ENCODE results near the gene ZNF260.
"Not testable (repeated sequence)": the region's sequence is repeated elsewhere in the genome, so short reads cannot be mapped to it uniquely, and the experiment has no call there.

Gene ZNF260

DNA sequence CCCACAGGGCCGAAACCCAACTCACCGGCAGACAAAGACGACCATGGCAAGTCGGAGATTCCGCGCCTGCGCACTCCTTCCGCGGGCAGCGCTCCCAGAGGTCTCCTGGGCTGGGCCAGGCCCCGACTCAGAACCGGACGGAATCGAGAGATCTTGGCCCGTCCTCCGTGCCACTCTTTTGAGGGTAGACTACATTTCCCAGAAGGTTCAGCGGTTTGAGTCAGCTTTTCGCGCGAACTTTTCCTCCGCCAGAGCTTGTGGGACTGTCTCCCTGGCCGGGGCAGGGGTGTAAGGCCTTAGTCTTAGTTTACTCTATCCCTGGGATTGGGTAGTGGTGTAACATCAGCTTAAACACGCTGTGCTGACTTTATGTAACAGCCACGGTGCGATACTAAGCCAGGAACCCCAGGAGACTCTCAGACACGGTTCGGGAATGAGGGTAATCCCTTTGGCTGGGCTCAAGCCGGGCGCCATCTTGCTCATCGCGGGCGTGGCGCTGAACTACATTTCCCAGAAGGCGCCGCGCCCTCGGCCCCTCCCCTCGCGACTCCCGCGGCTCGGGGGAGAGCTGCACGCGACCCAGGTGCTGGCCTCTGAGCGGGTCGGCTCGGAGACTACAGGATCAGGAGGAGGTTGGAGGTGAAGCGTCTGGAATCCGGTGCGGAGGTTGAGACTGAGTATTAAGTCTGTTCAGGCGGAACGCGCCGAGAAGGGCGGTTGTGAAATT, at the start of gene ZNF260:
ZNF260 (minus strand) TSS at position 78 of the 727 bp plus-strand sequence. CDS start 13,033 bp downstream, outside the sequence.
- peak; percentile 94 for DNase-seq (ENCODE audit: low spot score)

DNA sequence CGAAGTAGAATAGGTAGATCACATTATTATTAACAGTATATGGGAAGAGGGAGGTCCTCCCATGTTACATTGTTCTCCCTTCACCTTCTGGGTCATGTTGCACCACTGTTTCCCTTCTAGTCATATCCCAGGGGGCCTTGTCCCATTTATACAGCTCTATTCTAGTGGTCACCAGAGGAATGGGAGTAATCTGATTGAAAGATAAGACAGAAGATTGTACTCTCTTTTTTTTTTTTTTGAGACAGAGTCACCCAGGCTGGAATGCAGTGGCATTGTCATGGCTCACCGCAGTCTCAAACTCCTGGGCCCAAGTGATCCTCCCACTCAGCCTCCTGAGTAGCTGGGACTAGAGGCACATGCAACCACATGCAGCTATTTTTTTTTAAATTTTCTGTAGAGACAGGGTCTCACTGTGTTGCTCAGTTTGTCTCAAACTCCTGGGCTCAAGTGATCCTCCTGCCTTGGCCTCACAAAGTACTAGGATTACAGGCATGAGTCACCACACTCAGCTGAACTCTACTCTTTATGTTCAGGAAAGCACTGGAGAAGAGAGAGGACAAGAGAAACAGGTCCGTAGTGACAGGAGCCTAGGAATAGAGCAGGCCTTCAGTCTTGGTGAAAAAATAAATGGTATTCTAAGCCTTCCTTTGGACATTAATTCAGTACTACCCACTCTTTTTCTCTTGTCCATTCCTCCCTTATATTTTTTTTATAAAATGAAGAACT, 49.4 kb upstream of the ZNF260 start:
- no peak for DNase-seq (ENCODE audit: low spot score)

DNA sequence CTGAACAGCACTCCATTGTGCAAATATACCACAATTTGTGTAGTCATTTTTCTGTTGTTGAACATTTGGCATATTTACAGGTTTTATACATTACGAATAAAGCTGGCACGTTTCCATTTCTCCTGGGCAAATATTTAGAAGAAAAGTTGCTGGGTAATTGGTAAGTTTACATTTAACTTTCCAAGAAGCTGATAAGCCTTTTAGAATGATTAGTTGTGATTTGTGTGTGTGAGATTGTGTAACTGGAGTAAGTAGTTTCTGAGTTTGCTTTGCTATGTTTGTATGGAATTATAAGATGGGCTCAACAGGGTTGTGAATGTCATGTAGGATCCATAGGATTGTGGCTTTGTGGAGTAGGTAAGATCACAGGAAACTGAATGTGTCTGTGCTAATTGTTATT, 46.7 kb upstream of the ZNF260 start:
- DNase-seq (ENCODE audit: low spot score), result no peak

DNA sequence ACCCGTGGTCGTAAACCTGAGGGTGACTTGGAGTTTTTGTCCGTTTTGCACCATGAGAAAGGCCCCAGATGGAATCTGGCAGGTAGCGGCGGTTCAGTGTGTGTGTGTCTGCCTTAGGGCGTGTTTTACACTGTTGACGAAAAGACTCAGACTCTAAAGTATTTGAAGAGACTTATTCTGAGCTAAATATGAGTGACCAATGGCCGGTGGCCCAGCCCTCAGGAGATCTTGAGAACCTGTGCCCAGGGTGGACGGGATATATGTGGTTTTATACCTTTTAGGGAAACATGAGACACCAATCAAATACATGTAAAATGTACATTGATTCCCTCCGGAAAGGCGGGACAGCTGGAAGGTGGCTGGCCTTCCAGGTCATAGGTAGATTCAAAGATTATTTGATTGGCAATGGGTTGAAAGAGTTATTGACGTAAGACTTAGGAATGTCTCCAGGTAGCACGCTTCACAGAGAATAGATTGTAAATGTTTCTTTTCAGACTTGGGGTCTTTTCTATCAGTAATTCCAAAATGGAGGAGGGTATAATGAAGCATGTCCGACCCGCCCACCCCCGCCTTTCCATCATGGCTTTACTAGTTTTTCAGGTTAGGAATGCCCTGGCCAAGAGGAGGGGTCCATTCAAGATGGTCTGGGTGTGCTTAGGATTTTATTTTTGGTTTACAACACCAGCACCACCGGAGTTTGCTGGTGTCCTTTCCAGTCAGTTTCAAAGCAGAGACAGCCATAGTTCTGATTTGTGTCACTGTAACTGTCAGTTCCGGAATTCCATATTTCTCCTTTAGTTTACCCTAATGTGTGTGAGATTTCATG, 46.0 kb upstream of the ZNF260 start:
- DNase-seq (ENCODE audit: low spot score), result no peak

DNA sequence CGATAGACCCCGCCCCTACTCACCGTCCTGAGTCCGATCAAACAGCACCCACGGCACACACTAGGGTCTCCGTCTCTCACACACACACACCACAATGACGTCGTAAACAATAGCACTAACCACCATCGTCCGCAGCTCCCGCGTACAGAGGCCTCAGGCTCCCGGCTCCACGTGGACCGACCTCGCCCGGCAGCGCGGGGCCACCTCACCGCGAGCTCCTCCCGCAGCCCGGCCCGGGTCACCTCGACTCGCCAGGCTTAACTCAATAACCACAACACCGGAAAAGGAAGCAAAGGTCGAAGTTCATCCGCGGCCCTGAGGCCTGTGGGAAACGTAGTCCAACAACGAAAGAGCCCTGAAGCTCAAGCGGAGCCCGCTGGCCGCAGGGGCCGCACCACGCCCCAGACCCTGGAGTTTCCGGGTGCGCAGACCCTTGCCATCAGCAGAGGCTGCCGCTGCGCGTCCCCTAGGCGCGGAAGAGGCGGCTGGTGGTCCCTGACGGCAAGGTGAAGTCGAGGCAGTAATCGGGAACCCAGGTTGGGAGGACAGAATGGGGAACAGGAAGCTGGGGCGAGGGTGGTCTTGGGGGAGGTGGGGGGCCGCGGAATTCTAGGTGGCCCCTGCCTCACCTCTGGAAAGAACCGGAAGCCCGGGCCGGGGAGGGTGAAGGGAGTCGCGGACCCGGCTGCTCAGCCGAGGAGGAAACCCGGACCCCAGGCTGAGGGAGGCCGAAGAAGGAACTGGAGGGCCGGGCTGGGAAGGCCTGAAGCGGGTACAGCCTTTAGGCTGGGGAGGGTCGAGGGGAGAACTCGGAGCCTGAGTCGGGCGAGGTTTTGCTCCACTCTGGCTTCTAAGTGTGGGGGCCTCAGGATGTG, 45.2 kb upstream of the ZNF260 start, which contains the start of gene ZNF529:
ZNF529 (minus strand) TSS at position 273 of the 875 bp plus-strand sequence. CDS start 946 bp downstream, outside the sequence.
- peak; percentile 78 for DNase-seq (ENCODE audit: low spot score)

DNA sequence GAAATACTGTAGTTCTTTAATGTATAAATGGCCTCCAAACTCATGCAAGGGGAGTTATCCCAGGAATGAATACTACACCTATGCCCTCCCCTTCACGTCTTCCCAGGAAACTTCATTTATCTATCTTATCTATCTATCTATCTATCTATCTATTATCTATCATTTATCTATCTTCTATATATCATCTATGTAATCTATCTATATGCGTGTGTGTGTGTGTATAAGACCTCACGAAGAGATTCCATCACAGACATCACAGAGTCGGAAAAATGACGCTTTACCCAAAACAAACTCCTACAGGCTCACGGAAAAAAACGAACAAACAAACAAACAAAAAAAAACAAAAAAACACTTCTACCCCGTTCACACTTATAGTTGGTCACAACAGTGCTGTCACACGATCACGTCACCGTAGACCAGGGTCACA, 44.5 kb upstream of the ZNF260 start:
- DNase-seq (ENCODE audit: low spot score), result no peak

DNA sequence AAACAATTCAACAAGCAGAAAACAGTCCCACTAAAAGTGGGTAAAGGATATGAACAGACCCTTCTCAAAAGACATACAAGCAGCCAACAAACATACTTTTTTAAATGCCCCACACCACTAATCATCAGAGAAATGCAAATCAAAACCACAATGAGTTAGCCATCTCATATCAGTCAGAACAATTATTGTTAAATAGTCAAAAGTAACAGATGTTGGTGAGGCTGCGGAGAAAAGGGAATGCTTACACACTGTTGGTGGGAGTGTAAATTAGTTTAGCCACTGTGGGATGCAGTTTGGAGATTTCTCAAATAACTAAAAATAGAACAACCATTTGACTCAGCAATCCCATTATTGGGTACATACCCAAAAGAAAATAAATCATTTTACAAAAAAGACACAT, 36.3 kb upstream of the ZNF260 start:
- no peak for DNase-seq (ENCODE audit: low spot score)

DNA sequence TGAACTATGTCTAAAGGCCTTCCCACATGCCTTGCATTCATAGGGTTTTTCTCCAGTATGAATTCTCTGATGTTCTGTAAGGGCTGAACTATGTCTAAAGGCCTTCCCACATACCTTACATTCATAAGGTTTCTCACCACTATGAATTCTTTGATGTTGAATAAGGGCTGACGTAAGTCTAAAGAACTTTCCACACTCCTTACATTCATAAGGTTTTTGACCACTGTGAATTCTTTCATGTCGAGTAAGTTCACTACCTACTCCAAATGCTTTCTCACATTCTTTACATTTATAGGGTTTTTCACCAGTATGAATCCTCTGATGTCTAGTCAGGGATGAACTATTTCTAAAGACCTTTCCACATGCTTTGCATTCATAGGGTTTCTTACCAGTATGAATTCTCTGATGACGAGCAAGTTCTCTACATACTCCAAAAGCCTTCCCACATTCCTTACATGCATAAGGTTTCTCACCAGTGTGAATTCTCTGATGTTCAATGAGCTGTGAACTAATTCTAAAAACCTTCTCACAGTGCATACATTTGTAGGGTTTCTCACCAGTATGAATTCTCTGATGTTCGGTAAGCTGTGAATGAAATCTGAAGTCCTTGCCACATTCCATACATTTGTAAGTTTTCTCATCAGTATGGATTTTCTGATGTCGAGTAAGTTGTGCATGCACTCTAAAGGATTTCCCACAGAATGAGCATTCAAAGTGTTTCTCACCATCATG, 19.1 kb upstream of the ZNF260 start:
- DNase-seq (ENCODE audit: low spot score), result no peak

DNA sequence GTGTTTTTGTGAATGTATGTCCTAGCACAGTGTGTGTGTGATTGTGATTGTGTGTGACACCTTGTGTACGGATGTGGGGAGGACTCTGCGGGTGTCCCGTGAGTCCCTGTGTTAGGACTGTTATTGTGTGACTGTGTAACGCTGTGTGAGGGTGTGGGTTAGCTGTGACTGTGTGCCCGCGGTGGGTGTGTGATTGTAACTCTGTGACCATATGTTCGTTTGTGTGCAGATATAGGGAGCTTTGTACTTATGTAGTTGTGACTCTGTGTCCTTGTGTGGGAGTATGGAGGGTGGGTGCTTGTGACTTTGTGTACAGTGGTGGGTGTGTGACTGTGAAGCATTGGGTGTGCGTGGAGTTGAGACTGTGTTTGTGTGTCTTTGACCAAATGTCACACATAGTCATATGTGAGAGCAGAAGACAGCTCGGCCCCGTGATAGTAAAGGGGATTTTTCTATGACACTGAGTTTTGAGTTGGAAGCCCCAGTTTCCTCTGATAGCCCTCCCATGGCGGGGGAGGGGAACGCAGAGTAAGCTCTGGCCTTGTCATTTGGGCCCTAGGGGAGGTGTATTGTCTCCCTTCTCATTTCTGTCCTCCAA, 949 bp upstream of the ZNF260 start:
- no peak for DNase-seq (ENCODE audit: low spot score)

DNA sequence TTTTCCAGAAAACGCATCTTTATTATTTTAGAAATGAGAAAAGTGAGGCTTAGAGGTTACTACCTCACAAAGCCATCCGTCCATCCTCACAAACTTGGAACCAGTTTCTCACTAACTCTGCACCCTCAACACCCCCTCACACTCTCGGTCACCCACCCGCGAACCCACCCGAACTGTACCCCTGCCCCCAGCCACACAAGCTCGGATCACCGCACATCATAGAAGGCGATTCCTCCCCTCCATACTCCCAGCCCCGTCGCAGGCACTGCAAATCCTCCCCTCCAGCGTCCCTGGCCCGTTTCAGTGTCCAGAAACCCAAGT, 238 bp downstream of the ZNF260 start:
- DNase-seq (ENCODE audit: low spot score), result no peak

DNA sequence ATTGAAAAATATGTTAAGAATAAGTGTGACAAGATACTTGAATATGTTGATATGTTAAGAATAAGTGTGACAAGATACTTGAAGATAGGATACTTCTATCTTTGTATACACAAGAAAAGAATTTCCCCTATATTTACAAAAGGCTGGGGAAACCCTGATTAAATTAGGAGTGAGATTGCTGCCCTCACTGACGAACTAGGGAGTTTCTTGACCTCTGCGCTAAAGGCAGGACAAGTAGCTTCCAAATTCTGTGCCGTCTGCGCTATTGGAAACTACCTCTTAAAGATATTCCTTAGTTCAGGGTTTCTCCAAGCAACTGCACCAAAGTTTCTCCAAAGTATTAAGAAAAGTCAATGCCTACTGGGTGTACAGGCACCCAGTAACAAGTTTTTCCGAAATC, 730 bp downstream of the ZNF260 start:
- DNase-seq (ENCODE audit: low spot score), result no peak

DNA sequence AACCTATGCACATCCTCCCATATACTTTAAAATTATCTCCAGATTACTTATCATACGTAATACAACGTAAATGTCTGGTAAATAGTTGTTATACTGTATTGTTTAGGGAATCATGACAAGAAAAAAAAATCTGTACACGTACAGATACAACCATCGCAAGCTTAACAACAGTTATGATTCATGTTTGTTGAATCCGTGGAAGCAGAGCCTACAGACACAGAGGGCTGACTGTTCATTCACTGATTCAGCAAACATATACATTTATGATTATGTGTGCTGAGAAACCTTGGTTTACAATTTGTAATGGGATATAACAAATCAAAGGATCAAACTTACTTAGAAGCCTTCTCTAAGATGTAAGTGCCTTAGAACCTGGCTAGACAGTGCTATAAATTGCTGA, 1.5 kb downstream of the ZNF260 start:
- DNase-seq (ENCODE audit: low spot score), result no peak

DNA sequence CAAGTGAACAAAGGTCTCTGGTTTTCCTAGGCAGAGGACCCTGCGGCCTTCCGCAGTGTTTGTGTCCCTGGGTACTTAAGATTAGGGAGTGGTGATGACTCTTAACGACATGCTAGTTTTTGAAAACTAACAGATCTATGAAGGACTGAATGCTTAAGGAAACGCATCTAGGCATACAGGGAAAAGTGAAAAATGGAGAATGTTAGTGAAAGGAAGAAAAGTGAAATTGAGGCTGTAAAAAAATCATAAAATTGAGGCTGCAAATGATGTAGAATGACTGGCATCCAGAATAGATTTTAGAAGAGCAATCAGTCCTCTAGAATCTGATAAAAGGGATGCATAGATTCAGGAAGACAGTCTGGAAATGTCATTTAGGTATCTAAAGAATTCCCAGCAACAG, 3.5 kb downstream of the ZNF260 start:
- no peak for DNase-seq (ENCODE audit: low spot score)

DNA sequence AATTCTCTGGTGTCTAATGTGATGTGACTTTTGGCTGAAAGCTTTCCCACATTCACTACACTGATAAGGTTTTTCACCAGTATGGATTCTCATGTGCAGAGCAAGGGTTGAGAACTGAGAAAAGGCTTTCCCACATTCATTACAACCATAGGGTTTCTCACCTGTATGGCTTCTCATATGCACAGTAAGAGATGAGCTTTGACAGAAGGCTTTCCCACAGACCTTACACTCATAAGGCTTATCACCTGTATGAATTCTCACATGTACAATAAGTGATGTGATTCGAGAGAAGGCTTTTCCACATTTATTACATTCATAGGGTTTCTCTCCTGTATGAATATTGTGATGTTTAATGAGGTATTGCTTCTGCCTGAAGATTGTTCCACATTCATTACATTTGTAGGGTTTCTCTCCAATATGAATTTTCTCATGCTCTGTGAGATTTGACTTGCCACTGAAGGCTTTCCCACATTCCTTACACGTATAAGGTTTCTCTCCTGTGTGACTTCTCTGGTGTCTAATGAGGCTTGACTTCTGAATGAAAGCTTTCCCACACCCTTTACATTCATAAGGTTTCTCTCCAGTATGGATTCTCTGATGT, 14.0 kb downstream of the ZNF260 start:
- no peak for DNase-seq (ENCODE audit: low spot score)

DNA sequence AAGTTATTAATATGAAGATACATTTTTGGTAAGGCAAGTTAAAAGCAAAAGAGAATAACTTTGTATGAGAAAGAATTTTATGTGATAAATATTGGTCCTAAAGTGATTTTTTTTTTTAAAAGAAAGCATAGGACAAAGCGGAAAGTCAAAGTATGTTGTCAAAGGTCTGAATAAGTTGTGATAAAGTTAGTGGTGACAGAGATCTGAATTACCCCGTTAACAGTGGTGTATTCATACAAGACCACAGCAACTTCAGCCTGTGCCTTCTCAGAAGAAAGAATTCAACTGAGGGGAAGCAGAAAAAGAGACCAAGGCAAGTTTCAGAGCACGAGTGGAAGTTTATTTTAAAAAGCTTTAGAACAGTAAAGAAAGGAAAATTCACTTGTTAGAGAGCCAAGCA, 19.7 kb downstream of the ZNF260 start:
- no peak for DNase-seq (ENCODE audit: low spot score)

DNA sequence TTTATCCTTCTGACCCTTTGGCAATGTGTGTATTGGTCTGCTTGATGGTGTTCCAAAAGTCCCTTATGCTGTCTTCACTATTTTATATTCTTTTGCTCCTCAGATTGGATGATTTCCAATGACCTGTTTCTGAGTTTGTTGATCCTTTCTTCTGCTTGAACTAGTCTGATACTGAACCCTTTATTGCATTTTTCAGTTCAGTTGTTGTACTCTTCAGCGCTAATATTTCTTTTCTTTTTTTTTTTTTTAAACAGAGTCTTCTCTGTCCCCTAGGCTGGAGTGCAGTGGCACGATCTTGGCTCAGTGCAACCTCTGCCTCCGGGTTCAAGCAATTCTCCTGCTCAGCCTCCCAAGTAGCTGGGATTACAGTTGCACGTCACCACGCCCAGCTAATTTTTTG, 26.1 kb downstream of the ZNF260 start:
- DNase-seq (ENCODE audit: low spot score), result no peak

DNA sequence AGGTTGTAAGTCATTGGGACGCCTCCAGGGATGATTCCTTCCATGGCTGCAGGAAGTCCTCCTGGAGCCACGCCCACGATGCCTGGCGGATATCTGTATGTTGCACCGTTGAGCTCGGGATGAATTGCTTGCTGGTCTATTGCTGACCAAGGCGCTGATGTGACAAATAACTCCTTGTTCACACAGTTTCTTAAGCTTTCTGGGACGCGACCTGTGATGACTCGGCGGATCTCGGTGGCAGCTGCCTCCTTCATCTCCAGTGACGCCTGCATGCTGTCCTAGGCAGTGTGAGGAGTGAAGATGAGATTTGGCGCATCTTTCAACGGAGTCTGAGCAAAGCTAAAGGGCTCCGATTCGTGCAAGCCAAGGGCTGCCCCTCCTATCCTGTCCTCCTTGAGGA, 31.1 kb downstream of the ZNF260 start:
- no peak for DNase-seq (ENCODE audit: low spot score)

DNA sequence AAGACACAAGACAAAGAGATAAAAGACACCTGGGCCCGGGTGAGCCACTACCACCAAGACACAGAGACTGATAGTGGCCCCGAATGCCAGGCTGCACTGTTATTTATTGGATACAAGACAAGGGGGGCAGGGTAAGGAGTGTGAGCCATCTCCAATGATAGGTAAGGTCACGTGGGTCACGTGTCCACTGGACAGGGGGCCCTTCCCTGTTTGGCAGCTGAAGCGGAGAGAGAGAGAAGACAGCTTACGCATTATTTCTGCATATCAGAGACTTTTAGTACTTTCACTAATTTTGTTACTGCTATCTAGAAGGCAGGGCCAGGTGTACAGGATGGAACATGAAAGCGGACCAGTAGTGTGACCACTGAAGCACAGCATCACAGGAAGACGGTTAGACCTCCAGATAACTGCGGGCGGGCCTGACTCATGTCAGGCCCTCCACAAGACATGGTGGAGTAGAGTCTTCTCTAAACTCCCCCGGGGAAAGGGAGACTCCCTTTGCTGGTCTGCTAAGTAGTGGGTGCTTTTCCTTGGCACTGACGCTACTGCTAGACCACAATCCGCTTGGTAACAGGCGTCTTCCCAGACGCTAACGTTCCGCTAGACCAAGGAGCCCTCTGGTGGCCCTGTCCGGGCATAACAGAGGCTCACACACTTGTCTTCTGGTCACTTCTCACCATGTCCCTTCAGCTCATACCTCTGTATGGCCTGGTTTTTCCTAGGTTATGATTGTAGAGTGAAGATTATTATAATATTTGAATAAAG, 35.2 kb downstream of the ZNF260 start:
- DNase-seq (ENCODE audit: low spot score), result peak; percentile 6

DNA sequence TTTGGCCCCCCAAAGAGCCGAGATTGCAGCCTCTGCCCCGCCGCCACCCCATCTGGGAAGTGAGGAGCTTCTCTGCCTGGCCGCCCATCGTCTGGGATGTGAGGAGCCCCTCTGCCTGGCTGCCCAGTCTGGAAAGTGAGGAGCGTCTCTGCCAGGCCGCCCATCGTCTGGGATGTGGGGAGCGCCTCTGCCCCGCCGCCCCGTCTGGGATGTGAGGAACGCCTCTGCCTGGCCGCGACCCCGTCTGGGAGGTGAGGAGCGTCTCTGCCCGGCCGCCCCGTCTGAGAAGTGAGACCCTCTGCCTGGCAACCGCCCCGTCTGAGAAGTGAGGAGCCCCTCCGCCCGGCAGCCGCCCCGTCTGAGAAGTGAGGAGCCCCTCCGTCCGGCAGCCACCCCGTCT, 37.2 kb downstream of the ZNF260 start:
- DNase-seq (ENCODE audit: low spot score), result not testable (repeated sequence)

All from CD4-positive, alpha-beta T cell treated with Interleukin-6 at 100 ng/mL for 8 hours (primary cell).